Stomach (tissue), 4 donors: ENCODE results near the gene SF3B2.

ENCODE experiments used
- EP300 ChIP-seq: sonication (generic); formaldehyde crosslinking; IDR thresholded peaks from one replicate; pipeline ENCODE4 v1.6.1; 2017; ENCODE audit warnings: antibody characterized with exemption
- POLR2A ChIP-seq, 4 donors: fragments of 450-650 bp; IDR thresholded peaks; one replicate each; pipeline ENCODE4 v1.6.1; 2016; ENCODE audit warnings: antibody characterized with exemption in 4 of 4, control low read depth in 2 of 4, mild to moderate bottlenecking in 1 of 4, moderate library complexity in 1 of 4
- POLR2AphosphoS5 ChIP-seq, 3 donors: sonication (generic); formaldehyde crosslinking; IDR thresholded peaks; one replicate each; pipeline ENCODE4 v1.6.1; 2016; ENCODE audit warnings: antibody characterized with exemption in 3 of 3
- TF ChIP-seq, protein P1 (sequence below), 7 experiments: fragments of 450-650 bp in 4 of 7; fragments of 200-600 bp in 3 of 7; sonication (generic) in 3 of 7; IDR thresholded peaks; one replicate each; pipeline ENCODE4 v1.5.1; 2016 to 2019; ENCODE audit warnings: antibody characterized with exemption in 7 of 7, control low read depth in 2 of 7, mild to moderate bottlenecking in 1 of 7

DNA sequence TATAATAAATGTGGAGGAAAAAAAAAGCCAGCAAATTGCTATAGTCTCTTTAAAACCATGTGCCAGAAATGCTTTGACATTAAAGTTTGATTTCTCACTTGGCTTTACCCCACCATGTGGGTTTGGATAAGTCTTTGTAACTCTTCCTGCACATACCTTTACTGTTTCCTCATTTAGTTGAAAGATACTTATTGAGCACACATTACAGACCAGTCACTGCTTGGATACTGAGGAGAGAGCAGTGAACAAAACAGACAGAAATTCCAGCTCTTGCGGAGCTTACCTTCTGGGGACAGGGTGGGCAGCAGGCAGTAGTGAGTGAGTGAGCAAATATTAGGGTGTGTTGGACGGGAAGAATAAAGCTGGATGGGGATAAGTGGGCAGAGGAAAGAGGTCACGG is 31.6 kb downstream of the SF3B2 start:
- TF ChIP-seq, protein P1, sequence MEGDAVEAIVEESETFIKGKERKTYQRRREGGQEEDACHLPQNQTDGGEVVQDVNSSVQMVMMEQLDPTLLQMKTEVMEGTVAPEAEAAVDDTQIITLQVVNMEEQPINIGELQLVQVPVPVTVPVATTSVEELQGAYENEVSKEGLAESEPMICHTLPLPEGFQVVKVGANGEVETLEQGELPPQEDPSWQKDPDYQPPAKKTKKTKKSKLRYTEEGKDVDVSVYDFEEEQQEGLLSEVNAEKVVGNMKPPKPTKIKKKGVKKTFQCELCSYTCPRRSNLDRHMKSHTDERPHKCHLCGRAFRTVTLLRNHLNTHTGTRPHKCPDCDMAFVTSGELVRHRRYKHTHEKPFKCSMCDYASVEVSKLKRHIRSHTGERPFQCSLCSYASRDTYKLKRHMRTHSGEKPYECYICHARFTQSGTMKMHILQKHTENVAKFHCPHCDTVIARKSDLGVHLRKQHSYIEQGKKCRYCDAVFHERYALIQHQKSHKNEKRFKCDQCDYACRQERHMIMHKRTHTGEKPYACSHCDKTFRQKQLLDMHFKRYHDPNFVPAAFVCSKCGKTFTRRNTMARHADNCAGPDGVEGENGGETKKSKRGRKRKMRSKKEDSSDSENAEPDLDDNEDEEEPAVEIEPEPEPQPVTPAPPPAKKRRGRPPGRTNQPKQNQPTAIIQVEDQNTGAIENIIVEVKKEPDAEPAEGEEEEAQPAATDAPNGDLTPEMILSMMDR (IDR thresholded peaks at IDR 0.05) = no peak
- TF ChIP-seq POLR2AphosphoS5 (IDR thresholded peaks at IDR 0.05) = no peak
- TF ChIP-seq EP300 = no peak
- no peak for TF ChIP-seq POLR2A (IDR thresholded peaks at IDR 0.05)
